ENCODE results near the gene UBL3. TPM values are rescaled to one million over a fixed set of nuclear protein-coding genes. Genes with fewer than 3 reads are reported as not detected.

UBL3 gene
- total RNA-seq, 1 donor from 2014 or later = 23.6 TPM

DNA sequence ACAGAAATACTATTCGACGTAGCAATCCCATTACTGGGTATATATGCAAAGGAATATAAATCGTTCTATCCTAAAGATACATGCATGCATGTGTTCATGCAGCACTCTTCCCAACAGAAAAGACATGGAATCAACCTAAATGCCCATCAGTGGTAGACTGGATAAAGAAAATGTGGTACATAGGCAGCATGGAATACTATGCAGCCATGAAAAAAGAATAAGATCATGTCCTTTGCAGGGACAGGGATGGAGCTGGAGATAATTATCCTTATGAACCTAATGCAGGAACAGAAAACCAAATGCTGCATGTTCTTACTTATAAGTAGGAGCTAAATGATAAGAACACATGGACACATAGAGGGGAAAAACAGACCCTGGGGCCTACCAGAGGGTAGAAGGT lies 89.3 kb downstream of the UBL3 start:
- no peaks in the 10 kb centered on the region for H3K27me3 Mint-ChIP-seq (ENCODE audit: low read depth)
- no peaks in the 10 kb centered on the region for H3K4me1 Mint-ChIP-seq
- peaks cover 5% of the 10 kb centered on the region for H3K36me3 Mint-ChIP-seq
- no peak for TF ChIP-seq CTCF (IDR thresholded peaks at IDR 0.05; ENCODE audit: unreplicated experiment)
- no peak for DNase-seq (ENCODE audit: low spot score in 2 of 2, unreplicated experiment in 2 of 2)
- H3K4me3 Mint-ChIP-seq = no peak overlapping the region
- peaks cover 11% of the 10 kb centered on the region for H3K9me3 Mint-ChIP-seq
- H3K27ac Mint-ChIP-seq = no peak overlapping the region

DNA sequence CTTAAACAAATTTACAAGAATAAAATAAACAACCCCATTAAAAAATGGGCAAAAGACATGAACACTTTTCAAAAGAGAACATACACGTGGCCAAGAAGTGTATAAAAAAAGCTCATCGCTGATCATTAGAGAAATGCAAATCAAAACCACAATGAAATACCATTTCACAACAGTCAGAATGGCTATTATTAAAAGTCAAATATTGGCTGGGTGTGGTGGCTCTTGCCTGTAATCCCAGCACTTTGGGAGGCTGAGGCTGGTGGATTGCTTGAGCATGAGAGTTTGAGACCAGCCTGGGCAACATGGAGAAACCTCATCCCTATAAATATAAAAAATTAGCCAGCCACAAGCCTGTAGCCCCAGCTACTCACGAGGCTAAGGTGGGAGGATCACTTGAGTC lies 89.9 kb downstream of the UBL3 start:
- H3K4me3 Mint-ChIP-seq = no peak overlapping the region
- H3K27ac Mint-ChIP-seq = no peak overlapping the region
- no peaks in the 10 kb centered on the region for H3K4me1 Mint-ChIP-seq
- no peaks in the 10 kb centered on the region for H3K27me3 Mint-ChIP-seq (ENCODE audit: low read depth)
- peaks cover 5% of the 10 kb centered on the region for H3K36me3 Mint-ChIP-seq
- peaks cover 11% of the 10 kb centered on the region for H3K9me3 Mint-ChIP-seq
- DNase-seq (ENCODE audit: low spot score in 2 of 2, unreplicated experiment in 2 of 2) = no peak
- no peak for TF ChIP-seq CTCF (IDR thresholded peaks at IDR 0.05; ENCODE audit: unreplicated experiment)

DNA sequence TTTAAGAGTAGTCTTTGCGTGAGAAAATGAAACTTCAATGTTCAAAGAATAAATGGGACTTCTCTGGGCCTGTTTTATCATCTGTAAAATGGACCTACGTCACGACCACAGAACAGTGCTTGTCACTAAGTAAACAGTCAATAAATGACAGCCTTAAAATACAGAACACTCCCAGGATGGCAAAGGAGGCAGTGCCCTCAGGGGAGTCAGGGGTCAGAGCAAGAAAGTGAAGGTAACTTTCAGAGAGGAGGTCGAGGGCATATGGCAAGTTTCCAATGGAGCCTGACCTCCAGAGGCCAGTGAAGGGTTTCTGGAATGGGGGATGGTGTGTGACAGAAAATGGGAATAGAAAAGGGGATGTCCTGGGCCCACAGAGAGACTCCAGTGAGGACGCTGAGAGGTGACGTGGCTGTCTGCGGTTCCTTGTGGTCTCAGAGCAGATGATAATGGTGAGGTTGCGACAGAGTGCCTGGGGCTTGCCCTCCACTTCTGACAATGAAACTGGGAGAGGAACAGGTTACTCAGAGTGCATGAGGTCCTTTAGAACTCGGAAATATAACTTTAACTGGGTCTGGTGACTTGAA lies 91.8 kb downstream of the UBL3 start:
- TF ChIP-seq CTCF (IDR thresholded peaks at IDR 0.05; ENCODE audit: unreplicated experiment) = no peak
- no peaks in the 10 kb centered on the region for H3K27me3 Mint-ChIP-seq (ENCODE audit: low read depth)
- H3K36me3 Mint-ChIP-seq = peaks cover 5% of the 10 kb centered on the region
- H3K9me3 Mint-ChIP-seq = peaks cover 11% of the 10 kb centered on the region
- H3K4me1 Mint-ChIP-seq = peaks cover 3% of the 10 kb centered on the region
- no peak overlapping the region for H3K4me3 Mint-ChIP-seq
- no peak for DNase-seq (ENCODE audit: low spot score in 2 of 2, unreplicated experiment in 2 of 2)
- no peak overlapping the region for H3K27ac Mint-ChIP-seq

DNA sequence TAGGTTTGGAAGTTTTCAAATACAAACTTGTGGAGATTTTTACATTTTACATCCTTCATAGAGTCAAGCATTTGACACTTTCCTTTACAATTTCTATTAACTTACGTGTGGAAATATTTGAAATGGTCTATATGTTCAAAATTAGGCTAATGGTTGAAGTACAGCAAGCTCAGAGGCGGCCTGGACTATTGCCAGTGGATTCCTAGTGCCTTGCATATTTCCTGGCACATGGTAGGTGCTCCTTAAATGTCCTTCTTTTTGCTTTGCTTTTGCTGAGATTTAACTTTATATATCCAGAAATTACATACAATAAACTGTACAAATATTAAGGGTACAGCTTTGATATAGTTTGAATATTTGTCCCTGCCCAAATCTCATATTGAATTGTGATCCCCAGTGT lies 93.9 kb downstream of the UBL3 start:
- no peak for DNase-seq (ENCODE audit: low spot score in 2 of 2, unreplicated experiment in 2 of 2)

GRCh38 chr13:29754473-29754806 lies 96.0 kb downstream of the UBL3 start:
- H3K9me3 Mint-ChIP-seq = peaks cover under 1% of the 10 kb centered on the region
- no peak for TF ChIP-seq CTCF (IDR thresholded peaks at IDR 0.05; ENCODE audit: unreplicated experiment)
- peaks cover 4% of the 10 kb centered on the region for H3K4me1 Mint-ChIP-seq
- no peak for DNase-seq (ENCODE audit: low spot score in 2 of 2, unreplicated experiment in 2 of 2)
- no peaks in the 10 kb centered on the region for H3K27me3 Mint-ChIP-seq (ENCODE audit: low read depth)
- H3K4me3 Mint-ChIP-seq = no peak overlapping the region
- H3K27ac Mint-ChIP-seq = no peak overlapping the region
- no peaks in the 10 kb centered on the region for H3K36me3 Mint-ChIP-seq

More for the DNA sequence above, 93.9 kb downstream of the UBL3 start:
- H3K9me3 Mint-ChIP-seq = peaks cover 11% of the 10 kb centered on the region
- peaks cover 5% of the 10 kb centered on the region for H3K36me3 Mint-ChIP-seq
- no peak overlapping the region for H3K4me3 Mint-ChIP-seq
- no peaks in the 10 kb centered on the region for H3K27me3 Mint-ChIP-seq (ENCODE audit: low read depth)
- no peak for TF ChIP-seq CTCF (IDR thresholded peaks at IDR 0.05; ENCODE audit: unreplicated experiment)
- H3K4me1 Mint-ChIP-seq = peaks cover 4% of the 10 kb centered on the region
- no peak overlapping the region for H3K27ac Mint-ChIP-seq
